ENCODE measurements around the gene CLVS2.

Gene CLVS2, protein sequence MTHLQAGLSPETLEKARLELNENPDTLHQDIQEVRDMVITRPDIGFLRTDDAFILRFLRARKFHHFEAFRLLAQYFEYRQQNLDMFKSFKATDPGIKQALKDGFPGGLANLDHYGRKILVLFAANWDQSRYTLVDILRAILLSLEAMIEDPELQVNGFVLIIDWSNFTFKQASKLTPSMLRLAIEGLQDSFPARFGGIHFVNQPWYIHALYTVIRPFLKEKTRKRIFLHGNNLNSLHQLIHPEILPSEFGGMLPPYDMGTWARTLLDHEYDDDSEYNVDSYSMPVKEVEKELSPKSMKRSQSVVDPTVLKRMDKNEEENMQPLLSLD

GRCh38 chr6:122995921-122996793 lies at the start of gene CLVS2:
Gene CLVS2, plus strand, starts transcription at chr6:122996235. Its CDS starts 1,543 bp downstream, at chr6:122997778.
- Histone ChIP-seq H3K4me1 (ENCODE audit: insufficient read depth, insufficient read length) (no peaks in the 10 kb centered on the region), H3K9me3 (ENCODE audit: insufficient read depth, low read length) (no peaks in the 10 kb centered on the region), H3K36me3 (ENCODE audit: insufficient read depth, insufficient read length, low read length) (no peaks in the 10 kb centered on the region), H3K27me3 (ENCODE audit: insufficient read depth, insufficient read length) (peaks cover 23% of the 10 kb centered on the region), H3K4me3 (ENCODE audit: insufficient read length, low read depth) (peak within 1 kb of the TSS; percentile 71), H3K9ac (ENCODE audit: insufficient read length, low read depth) (peak within 1 kb of the TSS; percentile 74)
- peak; percentile 28 for DNase-seq (ENCODE audit: low read depth, low spot score)
- TF ChIP-seq YY1 (IDR thresholded peaks at IDR 0.05; ENCODE audit: insufficient read depth, insufficient read length) (no peak), ZNF274 (IDR thresholded peaks at IDR 0.05; ENCODE audit: low read depth, low read length) (no peak), SUZ12 (IDR thresholded peaks at IDR 0.05; ENCODE audit: extremely low read depth, insufficient read depth, insufficient read length) (no peak)

DNA sequence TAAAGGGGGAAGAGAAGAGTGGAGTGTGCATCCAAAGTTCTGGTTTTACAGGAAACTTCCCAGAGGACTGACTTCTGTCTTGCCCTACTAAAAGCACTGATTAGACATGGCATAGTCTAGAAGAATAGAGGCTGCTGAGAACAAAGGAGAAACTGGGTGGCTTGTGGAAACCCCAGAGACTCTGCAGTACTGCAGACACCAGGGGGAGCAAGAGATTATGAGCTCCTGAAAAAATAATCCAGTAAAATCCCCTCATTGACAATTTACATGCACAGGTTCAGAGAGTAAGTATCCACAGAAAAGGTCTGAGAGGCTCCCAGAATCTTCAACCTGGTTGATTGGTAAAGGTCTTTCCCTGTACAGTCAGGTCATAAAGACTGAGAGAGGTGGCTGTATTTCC lies 48.7 kb upstream of the CLVS2 start:
- DNase-seq (ENCODE audit: low read depth, low spot score), result no peak

DNA sequence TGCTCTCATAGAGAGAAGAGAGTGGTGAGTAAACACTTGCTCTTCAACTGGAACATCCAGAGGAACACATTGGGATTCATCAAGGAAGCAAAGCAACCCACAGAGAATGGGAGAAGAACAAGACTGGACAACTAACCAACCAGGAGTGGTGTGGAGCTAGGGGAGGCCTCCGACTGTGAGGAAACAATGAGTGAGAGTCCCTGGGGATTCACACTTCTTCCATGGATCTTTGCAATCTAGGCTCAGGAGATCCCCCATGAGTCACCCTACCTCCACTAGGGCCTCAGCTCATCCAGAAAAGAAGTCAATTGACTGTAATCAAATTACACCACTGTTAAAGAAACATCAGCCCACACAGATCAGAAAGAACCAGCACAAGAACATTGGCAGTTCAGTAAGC lies 42.3 kb upstream of the CLVS2 start:
- Histone ChIP-seq H3K4me1 (ENCODE audit: insufficient read depth, insufficient read length) (no peaks in the 10 kb centered on the region), H3K27me3 (ENCODE audit: insufficient read depth, insufficient read length) (no peaks in the 10 kb centered on the region), H3K9ac (ENCODE audit: insufficient read length, low read depth) (no peak overlapping the region), H3K4me3 (ENCODE audit: insufficient read length, low read depth) (no peak overlapping the region), H3K36me3 (ENCODE audit: insufficient read depth, insufficient read length, low read length) (no peaks in the 10 kb centered on the region), H3K9me3 (ENCODE audit: insufficient read depth, low read length) (no peaks in the 10 kb centered on the region)
- TF ChIP-seq YY1 (IDR thresholded peaks at IDR 0.05; ENCODE audit: insufficient read depth, insufficient read length), result no peak
- no peak for TF ChIP-seq ZNF274 (IDR thresholded peaks at IDR 0.05; ENCODE audit: low read depth, low read length)
- TF ChIP-seq SUZ12 (IDR thresholded peaks at IDR 0.05; ENCODE audit: extremely low read depth, insufficient read depth, insufficient read length), result no peak
- no peak for DNase-seq (ENCODE audit: low read depth, low spot score)

More for the DNA sequence above, 48.7 kb upstream of the CLVS2 start:
- TF ChIP-seq YY1 (IDR thresholded peaks at IDR 0.05; ENCODE audit: insufficient read depth, insufficient read length) (no peak), SUZ12 (IDR thresholded peaks at IDR 0.05; ENCODE audit: extremely low read depth, insufficient read depth, insufficient read length) (no peak), ZNF274 (IDR thresholded peaks at IDR 0.05; ENCODE audit: low read depth, low read length) (no peak)
- H3K27me3 ChIP-seq (ENCODE audit: insufficient read depth, insufficient read length), result no peaks in the 10 kb centered on the region
- H3K9ac ChIP-seq (ENCODE audit: insufficient read length, low read depth), result no peak overlapping the region
- H3K9me3 ChIP-seq (ENCODE audit: insufficient read depth, low read length), result no peaks in the 10 kb centered on the region
- no peak overlapping the region for H3K4me3 ChIP-seq (ENCODE audit: insufficient read length, low read depth)
- no peaks in the 10 kb centered on the region for H3K4me1 ChIP-seq (ENCODE audit: insufficient read depth, insufficient read length)
- no peaks in the 10 kb centered on the region for H3K36me3 ChIP-seq (ENCODE audit: insufficient read depth, insufficient read length, low read length)

DNA sequence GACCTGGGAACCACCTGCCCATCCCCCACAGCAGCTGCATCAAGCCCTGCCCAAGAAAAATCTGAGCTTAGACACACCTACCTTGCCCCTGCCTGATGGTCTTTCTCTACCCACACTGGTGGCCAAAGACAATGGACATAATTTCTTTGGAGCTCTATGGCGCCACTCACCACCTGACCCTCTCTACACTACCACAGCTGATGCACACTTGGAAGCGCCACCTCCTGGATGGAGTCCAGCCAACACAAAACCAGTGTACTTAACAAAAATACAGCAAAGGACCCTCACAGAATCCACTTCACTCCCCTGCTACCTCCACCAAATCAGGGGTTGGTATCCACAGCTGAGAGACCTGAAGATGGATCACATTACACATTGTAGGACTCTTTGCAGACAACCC lies 39.7 kb upstream of the CLVS2 start:
- Histone ChIP-seq H3K4me3 (ENCODE audit: insufficient read length, low read depth) (no peak overlapping the region), H3K9ac (ENCODE audit: insufficient read length, low read depth) (no peak overlapping the region), H3K9me3 (ENCODE audit: insufficient read depth, low read length) (no peaks in the 10 kb centered on the region), H3K4me1 (ENCODE audit: insufficient read depth, insufficient read length) (no peaks in the 10 kb centered on the region), H3K36me3 (ENCODE audit: insufficient read depth, insufficient read length, low read length) (no peaks in the 10 kb centered on the region), H3K27me3 (ENCODE audit: insufficient read depth, insufficient read length) (no peaks in the 10 kb centered on the region)
- no peak for DNase-seq (ENCODE audit: low read depth, low spot score)
- TF ChIP-seq ZNF274 (IDR thresholded peaks at IDR 0.05; ENCODE audit: low read depth, low read length) (no peak), SUZ12 (IDR thresholded peaks at IDR 0.05; ENCODE audit: extremely low read depth, insufficient read depth, insufficient read length) (no peak), YY1 (IDR thresholded peaks at IDR 0.05; ENCODE audit: insufficient read depth, insufficient read length) (no peak)

DNA sequence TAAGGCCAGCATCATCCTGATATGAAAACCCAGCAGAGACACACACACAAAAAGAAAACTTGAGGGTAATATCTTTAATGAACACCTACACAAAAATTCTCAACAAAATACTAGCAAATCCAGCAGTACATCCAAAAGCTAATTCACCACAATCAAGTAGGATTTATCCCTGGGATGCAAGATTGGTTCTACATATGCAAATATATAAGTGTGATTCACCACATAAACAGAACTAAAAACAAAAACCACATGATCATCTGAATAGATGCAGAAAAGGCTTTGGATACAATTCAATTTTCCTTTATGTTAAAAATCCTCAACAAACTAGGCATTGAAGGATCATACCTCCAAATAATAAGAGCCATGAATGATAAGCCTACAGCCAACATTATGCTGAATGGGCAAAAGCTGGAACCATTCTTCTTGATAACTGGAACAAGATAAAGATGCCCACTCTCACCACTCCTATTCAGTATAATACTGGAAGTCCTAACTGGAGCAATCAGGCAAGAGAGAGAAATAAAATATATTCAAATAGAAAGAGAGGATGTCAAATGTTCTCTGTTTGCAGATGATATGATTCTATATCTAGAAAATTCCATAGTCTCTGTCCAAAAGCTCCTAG lies 33.9 kb upstream of the CLVS2 start:
- Histone ChIP-seq H3K9ac (ENCODE audit: insufficient read length, low read depth) (no peak overlapping the region), H3K9me3 (ENCODE audit: insufficient read depth, low read length) (no peaks in the 10 kb centered on the region), H3K36me3 (ENCODE audit: insufficient read depth, insufficient read length, low read length) (no peaks in the 10 kb centered on the region), H3K4me1 (ENCODE audit: insufficient read depth, insufficient read length) (no peaks in the 10 kb centered on the region), H3K27me3 (ENCODE audit: insufficient read depth, insufficient read length) (no peaks in the 10 kb centered on the region), H3K4me3 (ENCODE audit: insufficient read length, low read depth) (no peak overlapping the region)
- DNase-seq (ENCODE audit: low read depth, low spot score), result no peak
- no peak for TF ChIP-seq YY1 (IDR thresholded peaks at IDR 0.05; ENCODE audit: insufficient read depth, insufficient read length)
- TF ChIP-seq SUZ12 (IDR thresholded peaks at IDR 0.05; ENCODE audit: extremely low read depth, insufficient read depth, insufficient read length), result no peak
- TF ChIP-seq ZNF274 (IDR thresholded peaks at IDR 0.05; ENCODE audit: low read depth, low read length), result no peak

DNA sequence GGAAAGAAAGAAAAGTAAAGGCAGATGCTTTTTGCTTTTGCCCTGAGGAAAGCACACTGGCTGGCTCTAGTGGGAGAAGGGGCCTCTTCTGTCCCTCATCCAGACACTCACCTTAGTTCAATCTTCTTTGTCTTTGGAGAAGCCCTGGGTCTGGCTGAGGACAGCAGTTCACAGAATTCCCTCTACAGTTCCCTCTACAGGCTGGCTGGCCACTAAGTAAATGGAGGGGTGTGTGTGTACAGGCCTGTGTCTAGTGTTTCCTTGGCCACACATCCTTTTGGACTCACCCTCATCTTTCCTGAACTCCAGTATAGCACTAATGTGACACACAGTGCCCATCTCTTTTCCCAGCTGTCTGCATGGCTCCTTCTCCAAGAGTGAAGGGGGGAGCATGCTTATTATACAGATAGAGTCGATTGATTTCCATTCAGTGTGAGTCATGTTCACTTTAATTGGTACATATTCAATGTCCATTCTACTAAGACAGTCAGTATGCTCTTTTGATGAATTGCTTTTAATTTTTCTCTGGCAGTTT lies 26.0 kb upstream of the CLVS2 start:
- H3K9ac ChIP-seq (ENCODE audit: insufficient read length, low read depth), result no peak overlapping the region
- H3K4me3 ChIP-seq (ENCODE audit: insufficient read length, low read depth), result no peak overlapping the region
- TF ChIP-seq SUZ12 (IDR thresholded peaks at IDR 0.05; ENCODE audit: extremely low read depth, insufficient read depth, insufficient read length), result no peak
- TF ChIP-seq YY1 (IDR thresholded peaks at IDR 0.05; ENCODE audit: insufficient read depth, insufficient read length), result no peak
- no peak for TF ChIP-seq ZNF274 (IDR thresholded peaks at IDR 0.05; ENCODE audit: low read depth, low read length)
- no peak for DNase-seq (ENCODE audit: low read depth, low spot score)
- H3K27me3 ChIP-seq (ENCODE audit: insufficient read depth, insufficient read length), result no peaks in the 10 kb centered on the region
- no peaks in the 10 kb centered on the region for H3K9me3 ChIP-seq (ENCODE audit: insufficient read depth, low read length)
- H3K36me3 ChIP-seq (ENCODE audit: insufficient read depth, insufficient read length, low read length), result no peaks in the 10 kb centered on the region
- no peaks in the 10 kb centered on the region for H3K4me1 ChIP-seq (ENCODE audit: insufficient read depth, insufficient read length)
